CD14-positive monocyte (primary cell): ENCODE results near the gene NBAS. TPM values are rescaled to one million over a fixed set of nuclear protein-coding genes. Genes with fewer than 3 reads are reported as not detected.

Source experiments
- DNase-seq, 3 donors: peaks; one replicate each; pipeline ENCODE4 v3.0.0-alpha.2; 2011 to 2022
- H2AFZ ChIP-seq: 2 replicates; pipeline ENCODE4 v1.6.0; 2012; ENCODE audit warnings: mild to moderate bottlenecking, low read depth, low read length, inconsistent platforms; ENCODE audit not compliant: insufficient read depth, poor library complexity, severe bottlenecking
- H3K27ac ChIP-seq, 2 donors: 1 replicate in 1 of 2; 2 replicates in 1 of 2; pipeline ENCODE4 v1.5.1; 2012 to 2013; ENCODE audit warnings: low read length in 2 of 2, control low read depth in 1 of 2, inconsistent platforms in 1 of 2, low read depth in 1 of 2, mild to moderate bottlenecking in 1 of 2
- H3K27me3 ChIP-seq, 2 donors: one replicate each; pipeline versions ENCODE4 v1.6.0 to v1.6.1; 2011 to 2013; ENCODE audit warnings: low read length in 2 of 2; ENCODE audit not compliant: control insufficient read depth in 2 of 2, insufficient read depth in 2 of 2
- H3K36me3 ChIP-seq, 2 donors: replicated peaks in 1 of 2; 1 replicate in 1 of 2; 2 replicates in 1 of 2; pipeline versions ENCODE4 v1.5.1 to v1.6.1; 2012 to 2013; ENCODE audit warnings: low read length in 2 of 2, control low read depth in 1 of 2, inconsistent platforms in 1 of 2, mild to moderate bottlenecking in 1 of 2; ENCODE audit not compliant: insufficient read depth in 2 of 2, control insufficient read depth in 1 of 2
- H3K4me1 ChIP-seq, 2 donors: 1 replicate in 1 of 2; 2 replicates in 1 of 2; pipeline versions ENCODE4 v1.5.1 to v1.6.1; 2012 to 2013; ENCODE audit warnings: low read length in 2 of 2, control low read depth in 1 of 2, inconsistent platforms in 1 of 2, mild to moderate bottlenecking in 1 of 2, moderate library complexity in 1 of 2; ENCODE audit not compliant: insufficient read depth in 2 of 2, control insufficient read depth in 1 of 2
- H3K4me2 ChIP-seq: replicated peaks from 2 replicates; pipeline ENCODE3; 2012; ENCODE audit warnings: low read length, moderate library complexity, mild to moderate bottlenecking; ENCODE audit not compliant: poor library complexity, severe bottlenecking; ENCODE audit errors: extremely low read depth
- H3K4me3 ChIP-seq, 3 experiments: fragments of 200-600 bp in 1 of 3; sonication (generic) in 1 of 3; replicated peaks in 1 of 3; 1 replicate in 2 of 3; 2 replicates in 1 of 3; pipeline ENCODE4 v1.5.1; 2011 to 2013; ENCODE audit warnings: low read length in 3 of 3, mild to moderate bottlenecking in 3 of 3, control low read depth in 2 of 3, low read depth in 2 of 3, inconsistent platforms in 1 of 3, moderate library complexity in 1 of 3
- H3K79me2 ChIP-seq: 2 replicates; pipeline ENCODE4 v1.6.0; 2012; ENCODE audit warnings: mild to moderate bottlenecking, control low read depth, inconsistent platforms, low read length, moderate library complexity; ENCODE audit not compliant: insufficient read depth
- H3K9ac ChIP-seq: 2 replicates; pipeline ENCODE4 v1.6.0; 2017; ENCODE audit warnings: low read length, mild to moderate bottlenecking; ENCODE audit not compliant: insufficient read depth, poor library complexity, severe bottlenecking
- H3K9me3 ChIP-seq, 2 donors: replicated peaks in 1 of 2; 1 replicate in 1 of 2; 2 replicates in 1 of 2; pipeline versions ENCODE4 v1.5.1 to v1.6.1; 2012 to 2013; ENCODE audit warnings: low read length in 2 of 2, control low read depth in 1 of 2; ENCODE audit not compliant: control insufficient read depth in 1 of 2, insufficient read depth in 1 of 2
- H4K20me1 ChIP-seq: 2 replicates; pipeline ENCODE4 v1.6.0; 2012; ENCODE audit warnings: mild to moderate bottlenecking, low read length, control low read depth, moderate library complexity; ENCODE audit not compliant: insufficient read depth
- H3K27ac Mint-ChIP-seq, 7 donors: one replicate each; pipeline ENCODE4 v1.8.0; 2020; ENCODE audit warnings: mild to moderate bottlenecking in 7 of 7, mixed read lengths in 7 of 7, moderate library complexity in 6 of 7, inconsistent platforms in 2 of 7
- H3K27me3 Mint-ChIP-seq, 3 donors: one replicate each; pipeline ENCODE4 v1.8.0; 2021 to 2022; ENCODE audit warnings: low read depth in 3 of 3, mild to moderate bottlenecking in 3 of 3, mixed read lengths in 3 of 3, moderate library complexity in 3 of 3, inconsistent platforms in 1 of 3
- H3K36me3 Mint-ChIP-seq, 2 donors: one replicate each; pipeline ENCODE4 v1.8.0; 2020; ENCODE audit warnings: mixed read lengths in 2 of 2, inconsistent platforms in 1 of 2, mild to moderate bottlenecking in 1 of 2
- H3K4me1 Mint-ChIP-seq: one replicate; pipeline ENCODE4 v1.8.0; 2020; ENCODE audit warnings: mild to moderate bottlenecking, mixed read lengths
- H3K4me3 Mint-ChIP-seq, 2 donors: one replicate each; pipeline ENCODE4 v1.8.0; 2020; ENCODE audit warnings: mild to moderate bottlenecking in 2 of 2, mixed read lengths in 2 of 2, moderate library complexity in 1 of 2
- H3K9me3 Mint-ChIP-seq, 7 donors: one replicate each; pipeline ENCODE4 v1.8.0; 2020 to 2022; ENCODE audit warnings: mixed read lengths in 7 of 7, mild to moderate bottlenecking in 6 of 7, moderate library complexity in 6 of 7, inconsistent platforms in 2 of 7
- WGBS: methylation state at CpG from one replicate; pipeline ENCODE4 v1.1.5; 2013; ENCODE audit warnings: missing lambda C conversion rate; ENCODE audit not compliant: insufficient coverage; 5-methylcytosine and 5-hydroxymethylcytosine counted together
- intact Hi-C, 2 donors: fragments of 100-400 bp; cut with micrococcal nuclease; formaldehyde crosslinking; loops; one replicate each; pipeline versions ENCODE4 v1.15.0 to v1.15.1; 2023
- polyA plus RNA-seq, 3 donors: library from polyadenylated mRNA; depleted of rRNA in 1 of 3; unstranded in 2 of 3; stranded (reverse) in 1 of 3; fragments of 300-500 nt in 2 of 3; fragments of >200 nt in 1 of 3; fragmentation: Illumina TruSeq in 2 of 3; gene quantifications; 1 replicate in 2 of 3; 2 replicates in 1 of 3; pipeline ENCODE4 v1.2.3, GENCODE V29; 2012 to 2021
- TF ChIP-seq, protein P1 (sequence below): fragments of 200-600 bp; IDR thresholded peaks from one replicate; pipeline ENCODE4 v1.8.0; 2022; ENCODE audit warnings: antibody characterized with exemption, mild to moderate bottlenecking

Gene NBAS
- polyA plus RNA-seq, 3 donors: 8.9 to 10.9 (median 8.9) TPM

DNA sequence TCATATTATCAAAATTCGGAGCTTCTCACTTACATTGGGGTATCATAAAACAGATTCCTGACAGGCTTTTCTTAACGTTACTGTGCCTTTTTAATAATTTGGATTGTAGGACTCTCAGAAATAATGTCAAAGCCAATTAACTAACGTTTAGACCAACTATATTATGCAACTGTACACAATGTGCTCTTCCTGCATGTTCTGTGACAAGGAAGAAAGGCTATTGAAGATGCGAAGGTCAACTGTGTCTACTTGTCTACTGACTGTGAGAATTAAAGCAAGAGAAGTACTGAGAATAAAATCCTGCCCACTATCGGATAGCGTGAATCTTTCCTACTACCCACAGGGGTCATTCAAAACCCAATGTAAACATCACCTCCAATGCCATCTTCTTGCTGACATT, 393.0 kb downstream of the NBAS start:
- DNase-seq: no peak
- H3K36me3 Mint-ChIP-seq: peaks cover 11 to 26% of the 10 kb centered on the region in 2 donors
- H3K27ac ChIP-seq: no peak overlapping the region
- H3K4me2 ChIP-seq: no peak overlapping the region
- TF ChIP-seq, protein P1, sequence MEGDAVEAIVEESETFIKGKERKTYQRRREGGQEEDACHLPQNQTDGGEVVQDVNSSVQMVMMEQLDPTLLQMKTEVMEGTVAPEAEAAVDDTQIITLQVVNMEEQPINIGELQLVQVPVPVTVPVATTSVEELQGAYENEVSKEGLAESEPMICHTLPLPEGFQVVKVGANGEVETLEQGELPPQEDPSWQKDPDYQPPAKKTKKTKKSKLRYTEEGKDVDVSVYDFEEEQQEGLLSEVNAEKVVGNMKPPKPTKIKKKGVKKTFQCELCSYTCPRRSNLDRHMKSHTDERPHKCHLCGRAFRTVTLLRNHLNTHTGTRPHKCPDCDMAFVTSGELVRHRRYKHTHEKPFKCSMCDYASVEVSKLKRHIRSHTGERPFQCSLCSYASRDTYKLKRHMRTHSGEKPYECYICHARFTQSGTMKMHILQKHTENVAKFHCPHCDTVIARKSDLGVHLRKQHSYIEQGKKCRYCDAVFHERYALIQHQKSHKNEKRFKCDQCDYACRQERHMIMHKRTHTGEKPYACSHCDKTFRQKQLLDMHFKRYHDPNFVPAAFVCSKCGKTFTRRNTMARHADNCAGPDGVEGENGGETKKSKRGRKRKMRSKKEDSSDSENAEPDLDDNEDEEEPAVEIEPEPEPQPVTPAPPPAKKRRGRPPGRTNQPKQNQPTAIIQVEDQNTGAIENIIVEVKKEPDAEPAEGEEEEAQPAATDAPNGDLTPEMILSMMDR: no peak
- no peaks in the 10 kb centered on the region for H3K9me3 ChIP-seq
- no peaks in the 10 kb centered on the region for H3K9me3 Mint-ChIP-seq
- no peak overlapping the region for H3K9ac ChIP-seq
- no peak overlapping the region for H3K4me3 Mint-ChIP-seq
- H4K20me1 ChIP-seq: no peaks in the 10 kb centered on the region
- no peak overlapping the region for H2AFZ ChIP-seq
- H3K4me1 Mint-ChIP-seq: no peaks in the 10 kb centered on the region
- WGBS: no CpG with 5 or more reads among the region's 6 CpGs
- no peak overlapping the region for H3K4me3 ChIP-seq
- no peak overlapping the region for H3K27ac Mint-ChIP-seq
- H3K79me2 ChIP-seq: no peaks in the 10 kb centered on the region
- no peaks in the 10 kb centered on the region for H3K27me3 Mint-ChIP-seq
- peaks cover 0 to 15% of the 10 kb centered on the region in 2 donors for H3K36me3 ChIP-seq
- no peaks in the 10 kb centered on the region for H3K4me1 ChIP-seq
- intact Hi-C loops: no loop called here
- H3K27me3 ChIP-seq: no peaks in the 10 kb centered on the region

GRCh38 chr2:15166878-15167277, 394.3 kb downstream of the NBAS start:
- Histone ChIP-seq H3K4me1 (no peaks in the 10 kb centered on the region), H4K20me1 (no peaks in the 10 kb centered on the region), H3K4me3 (no peak overlapping the region), H3K9me3 (no peaks in the 10 kb centered on the region), H3K9ac (no peak overlapping the region), H3K27ac (no peak overlapping the region), H3K79me2 (no peaks in the 10 kb centered on the region), H3K27me3 (no peaks in the 10 kb centered on the region), H3K36me3 (peaks cover 0 to 15% of the 10 kb centered on the region in 2 donors), H3K4me2 (no peak overlapping the region), H2AFZ (no peak overlapping the region)
- WGBS: 100% methylated on average over 11 of the region's 12 CpGs
- H3K4me3 Mint-ChIP-seq: no peak overlapping the region
- H3K9me3 Mint-ChIP-seq: no peaks in the 10 kb centered on the region
- no peak for DNase-seq
- H3K36me3 Mint-ChIP-seq: peaks cover 9 to 26% of the 10 kb centered on the region in 2 donors
- H3K27me3 Mint-ChIP-seq: no peaks in the 10 kb centered on the region
- H3K4me1 Mint-ChIP-seq: no peaks in the 10 kb centered on the region
- no peak overlapping the region for H3K27ac Mint-ChIP-seq
- intact Hi-C loops: no loop called here
- TF ChIP-seq, protein P1: no peak
